A549 (cell line): Measurements from ENCODE around the gene UGT1A3. TPM values are rescaled to one million over a fixed set of nuclear protein-coding genes. Genes with fewer than 3 reads are reported as not detected.

Source experiments
- ATAC-seq, 2 experiments: fragments of 200-7000 bp in 1 of 2; fragments of >200 bp in 1 of 2; cut with Nextera tagmentation in 1 of 2; cut with Tn5 transposase in 1 of 2; 3 replicates each; pipeline versions ENCODE4 v1.8.0 to v1.9.1; 2018 to 2020; ENCODE audit warnings: mild to moderate bottlenecking in 1 of 2, moderate library complexity in 1 of 2
- CTCF ChIA-PET: fragments of 300-600 bp; sonication (Branson Sonifier 250); formaldehyde crosslinking; extraction: SDS; loops from one replicate; lab custom pipeline; 2021; ENCODE audit warnings: antibody characterized with exemption, inconsistent platforms; lab: Yijun Ruan, JAX
- POLR2A ChIA-PET: fragments of 350-600 bp; formaldehyde crosslinking; extraction: SDS; loops from one replicate; lab custom pipeline; 2021; ENCODE audit warnings: antibody characterized with exemption, inconsistent platforms; lab: Yijun Ruan, JAX
- DNase-seq, 2 experiments: peaks; one replicate each; pipeline versions ENCODE4 v3.0.0 to v3.0.0-alpha.2; 2011 to 2016; ENCODE audit warnings: low read depth in 1 of 2, low spot score in 1 of 2
- FAIRE-seq: peaks from 2 replicates; lab custom pipeline; 2011; peaks lifted over from hg19 to GRCh38; lab: Jason Lieb, UNC
- H3K27ac ChIP-seq, 2 experiments: fragments of >200 bp; sonication (Bioruptor Twin); formaldehyde crosslinking; 3 replicates each; pipeline ENCODE4 v1.5.1; 2016 to 2017
- H3K4me1 ChIP-seq: fragments of >200 bp; sonication (Bioruptor Twin); formaldehyde crosslinking; 3 replicates; pipeline ENCODE4 v1.6.1; 2016
- H3K4me2 ChIP-seq: fragments of >200 bp; sonication (Bioruptor Twin); formaldehyde crosslinking; 3 replicates; pipeline ENCODE4 v1.6.1; 2016
- H3K4me3 ChIP-seq: fragments of >200 bp; sonication (Bioruptor Twin); formaldehyde crosslinking; 3 replicates; pipeline ENCODE4 v1.5.1; 2016
- H3K9me3 ChIP-seq: fragments of >200 bp; sonication (Bioruptor Twin); formaldehyde crosslinking; 3 replicates; pipeline ENCODE4 v1.6.1; 2016
- BCL3 ChIP-seq: fragments of >200 bp; sonication (Bioruptor Twin); formaldehyde crosslinking; IDR thresholded peaks from 3 replicates; pipeline ENCODE4 v1.6.1; 2016
- BHLHE40 ChIP-seq: IDR thresholded peaks from 2 replicates; pipeline ENCODE4 v1.6.1; 2012; ENCODE audit warnings: low read depth, low read length, inconsistent platforms
- CEBPB ChIP-seq, 2 experiments: fragments of >200 bp in 1 of 2; sonication (Bioruptor Twin) in 1 of 2; formaldehyde crosslinking in 1 of 2; IDR thresholded peaks; 2 replicates each; pipeline ENCODE4 v1.6.1; 2012 to 2016
- E2F6 ChIP-seq: IDR thresholded peaks from 2 replicates; pipeline ENCODE4 v1.6.1; 2012; ENCODE audit warnings: low read depth, borderline replicate concordance
- EHMT2 ChIP-seq: fragments of 200-600 bp; sonication (generic); IDR thresholded peaks from 2 replicates; pipeline ENCODE4 v1.6.1; 2016; ENCODE audit warnings: antibody characterized with exemption, low read depth, mild to moderate bottlenecking, moderate library complexity
- EP300 ChIP-seq, 2 experiments: fragments of >200 bp; sonication (Bioruptor Twin); formaldehyde crosslinking; IDR thresholded peaks; 2 replicates in 1 of 2; 3 replicates in 1 of 2; pipeline ENCODE4 v1.6.1; 2016 to 2017
- FOSB ChIP-seq: fragments of 250-450 bp; sonication (Bioruptor Pico); IDR thresholded peaks from 2 replicates; pipeline ENCODE4 v1.5.0; 2020; ENCODE audit warnings: mild to moderate bottlenecking, moderate library complexity
- FOXS1 ChIP-seq: fragments of 250-450 bp; sonication (Bioruptor Pico); IDR thresholded peaks from 2 replicates; pipeline ENCODE4 v1.5.0; 2020; ENCODE audit warnings: mild to moderate bottlenecking, moderate library complexity
- HDAC2 ChIP-seq: fragments of 200-600 bp; sonication (generic); IDR thresholded peaks from 2 replicates; pipeline ENCODE4 v1.6.1; 2016
- HEYL ChIP-seq: fragments of 250-450 bp; sonication (Bioruptor Pico); IDR thresholded peaks from 2 replicates; pipeline ENCODE4 v1.8.0; 2021; ENCODE audit warnings: mild to moderate bottlenecking, moderate library complexity
- HMGXB4 ChIP-seq: fragments of 250-450 bp; sonication (Bioruptor Pico); IDR thresholded peaks from 2 replicates; pipeline ENCODE4 v1.5.0; 2021; ENCODE audit warnings: mild to moderate bottlenecking, moderate library complexity, borderline replicate concordance
- JUN ChIP-seq, 2 experiments: fragments of >200 bp; sonication (Bioruptor Twin); formaldehyde crosslinking; IDR thresholded peaks; 2 replicates in 1 of 2; 3 replicates in 1 of 2; pipeline ENCODE4 v1.6.1; 2016 to 2017
- JUNB ChIP-seq: fragments of >200 bp; sonication (Bioruptor Twin); formaldehyde crosslinking; IDR thresholded peaks from 2 replicates; pipeline ENCODE4 v1.6.1; 2016
- MAX ChIP-seq: IDR thresholded peaks from 2 replicates; pipeline ENCODE4 v1.6.1; 2012
- NR3C1 ChIP-seq: fragments of >200 bp; sonication (Bioruptor Twin); formaldehyde crosslinking; IDR thresholded peaks from 3 replicates; pipeline ENCODE4 v1.6.1; 2017
- PBX3 ChIP-seq: IDR thresholded peaks from 2 replicates; pipeline ENCODE4 v1.6.1; 2012
- RAD21 ChIP-seq, 2 experiments: fragments of >200 bp in 1 of 2; sonication (Bioruptor Twin) in 1 of 2; formaldehyde crosslinking in 1 of 2; IDR thresholded peaks in 1 of 2; conservative IDR thresholded peaks in 1 of 2; 2 replicates in 1 of 2; 3 replicates in 1 of 2; pipeline ENCODE4 v1.6.1; 2012 to 2018; ENCODE audit warnings: inconsistent platforms in 1 of 2
- REST ChIP-seq: fragments of 200-600 bp; sonication (generic); IDR thresholded peaks from 2 replicates; pipeline ENCODE4 v1.6.1; 2016; ENCODE audit warnings: antibody characterized with exemption, mild to moderate bottlenecking, moderate library complexity
- SREBF2 ChIP-seq: fragments of 450-650 bp; IDR thresholded peaks from 2 replicates; pipeline ENCODE4 v1.6.1; 2014; ENCODE audit warnings: mild to moderate bottlenecking, moderate library complexity
- USF2 ChIP-seq: fragments of 450-650 bp; IDR thresholded peaks from 2 replicates; pipeline ENCODE4 v1.6.1; 2014; ENCODE audit warnings: antibody characterized with exemption
- WGBS: methylation state at CpG from one replicate; pipeline ENCODE4 v1.1.6; 2017; ENCODE audit errors: missing lambda C conversion rate; 5-methylcytosine and 5-hydroxymethylcytosine counted together
- polyA plus RNA-seq, 4 experiments: library from polyadenylated mRNA; depleted of rRNA in 3 of 4; stranded (reverse); fragments of >200 nt; fragmentation: RNase III in 1 of 4; extraction: RNeasy Plus Mini Kit Qiagen cat#74134 plus additional on column Dnase treatment in 1 of 4; gene quantifications; 2 replicates in 3 of 4; 3 replicates in 1 of 4; pipeline ENCODE4 v1.2.3, GENCODE V29; 2011 to 2017

UGT1A3 gene
- polyA plus RNA-seq, 2 of the 4 experiments (the other 2 are of a cell fraction), result 0.23 to 0.39 TPM

GRCh38 chr2:233778030-233778429 lies 49.2 kb downstream of the UGT1A3 start, which contains the start of gene MROH2A:
TSS of gene MROH2A (plus strand) at chr2:233778330. CDS start at chr2:233779359, 1,029 bp downstream.
- DNase-seq, result no peak
- TF ChIP-seq RAD21 (conservative IDR thresholded peaks at IDR 0.05 in 1 of 2, IDR thresholded peaks at IDR 0.05 in 1 of 2) (no peak), EHMT2 (no peak), HEYL (no peak), E2F6 (no peak), JUN (IDR thresholded peaks at IDR 0.05) (no peak), EP300 (IDR thresholded peaks at IDR 0.05) (no peak), FOXS1 (CRISPR knock-in tag) (no peak), USF2 (no peak), CEBPB (IDR thresholded peaks at IDR 0.05) (no peak), FOSB (CRISPR knock-in tag) (no peak), NR3C1 (no peak), HMGXB4 (CRISPR knock-in tag) (no peak), MAX (no peak), BCL3 (no peak), BHLHE40 (no peak), REST (no peak), SREBF2 (no peak), HDAC2 (no peak), JUNB (no peak), PBX3 (no peak)
- TF ChIP-seq, all 56 proteins: peak for 0
- POLR2A ChIA-PET, result no interaction called here
- CTCF ChIA-PET, result no interaction called here
- 89% methylated on average over 2 of the region's 2 CpGs for WGBS
- H3K4me2 ChIP-seq, result no peak within 1 kb of the TSS
- no peaks in the 10 kb centered on the region for H3K4me1 ChIP-seq
- no peak for FAIRE-seq
- no peak within 1 kb of the TSS for H3K4me3 ChIP-seq
- peaks cover 28% of the 10 kb centered on the region for H3K9me3 ChIP-seq
- no peak for ATAC-seq
- peak within 1 kb of the TSS in 1 of 2 experiments; percentile 51; a peak in 2 of 6 replicates for H3K27ac ChIP-seq
